ENCODE measurements around the gene SPDYE1. TPM values are rescaled to one million over a fixed set of nuclear protein-coding genes. Genes with fewer than 3 reads are reported as not detected.
A peak's percentile ranks its signal among the peaks of the same experiment; 100 is the strongest.
"Not testable (repeated sequence)": the region's sequence is repeated elsewhere in the genome, so short reads cannot be mapped to it uniquely, and the experiment has no call there.

The SPDYE1 gene
- total RNA-seq, 1 experiment from 2014 or later = not detected

DNA sequence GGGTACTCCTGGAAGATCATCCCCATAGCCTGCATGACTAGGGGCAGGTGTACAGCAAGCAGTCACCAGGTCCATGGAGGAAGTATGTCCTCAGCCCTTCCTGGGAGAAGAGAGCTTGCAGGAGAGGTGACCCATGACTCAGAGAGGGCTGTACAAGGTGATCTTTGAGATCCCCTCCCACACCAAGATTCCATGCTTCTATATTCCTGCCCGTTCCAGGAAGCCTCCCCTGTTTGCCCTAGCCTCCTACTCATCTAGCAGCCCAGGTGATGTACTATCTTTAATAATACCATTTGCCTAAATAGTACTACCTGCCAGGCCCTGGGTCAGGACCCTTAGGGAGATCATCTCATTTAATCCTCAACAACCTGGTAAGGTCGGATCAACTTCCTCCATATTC is 40.3 kb downstream of the SPDYE1 start:
- H3K4me1 ChIP-seq (ENCODE audit: insufficient read depth, low read length, poor library complexity, severe bottlenecking); BruUV-seq (replicated peaks); H3K27me3 ChIP-seq (replicated peaks; ENCODE audit: insufficient read depth, low read depth, low read length, poor library complexity); CTCF ChIA-PET; DNase-seq (ENCODE audit: low spot score); H3K4me3 ChIP-seq (ENCODE audit: low read depth, low read length, poor library complexity, severe bottlenecking); POLR2A ChIA-PET (ENCODE audit: low non-redundant PET); H3K36me3 ChIP-seq (ENCODE audit: insufficient read depth, low read length, poor library complexity, severe bottlenecking); H3K9me3 ChIP-seq (ENCODE audit: low read depth, low read length, poor library complexity, severe bottlenecking); intact Hi-C loops (cut with micrococcal nuclease; ENCODE audit: unreplicated experiment); H3K27ac ChIP-seq (ENCODE audit: low read depth, low read length, poor library complexity, severe bottlenecking): not testable (repeated sequence)

GRCh38 chr7:44038553-44038952 is 40.9 kb downstream of the SPDYE1 start:
- intact Hi-C loops (cut with micrococcal nuclease; ENCODE audit: unreplicated experiment); H3K4me1 ChIP-seq (ENCODE audit: insufficient read depth, low read length, poor library complexity, severe bottlenecking); BruUV-seq (replicated peaks); H3K36me3 ChIP-seq (ENCODE audit: insufficient read depth, low read length, poor library complexity, severe bottlenecking); POLR2A ChIA-PET (ENCODE audit: low non-redundant PET); H3K4me3 ChIP-seq (ENCODE audit: low read depth, low read length, poor library complexity, severe bottlenecking); H3K9me3 ChIP-seq (ENCODE audit: low read depth, low read length, poor library complexity, severe bottlenecking); DNase-seq (ENCODE audit: low spot score); H3K27ac ChIP-seq (ENCODE audit: low read depth, low read length, poor library complexity, severe bottlenecking); H3K27me3 ChIP-seq (replicated peaks; ENCODE audit: insufficient read depth, low read depth, low read length, poor library complexity); CTCF ChIA-PET: not testable (repeated sequence)

DNA sequence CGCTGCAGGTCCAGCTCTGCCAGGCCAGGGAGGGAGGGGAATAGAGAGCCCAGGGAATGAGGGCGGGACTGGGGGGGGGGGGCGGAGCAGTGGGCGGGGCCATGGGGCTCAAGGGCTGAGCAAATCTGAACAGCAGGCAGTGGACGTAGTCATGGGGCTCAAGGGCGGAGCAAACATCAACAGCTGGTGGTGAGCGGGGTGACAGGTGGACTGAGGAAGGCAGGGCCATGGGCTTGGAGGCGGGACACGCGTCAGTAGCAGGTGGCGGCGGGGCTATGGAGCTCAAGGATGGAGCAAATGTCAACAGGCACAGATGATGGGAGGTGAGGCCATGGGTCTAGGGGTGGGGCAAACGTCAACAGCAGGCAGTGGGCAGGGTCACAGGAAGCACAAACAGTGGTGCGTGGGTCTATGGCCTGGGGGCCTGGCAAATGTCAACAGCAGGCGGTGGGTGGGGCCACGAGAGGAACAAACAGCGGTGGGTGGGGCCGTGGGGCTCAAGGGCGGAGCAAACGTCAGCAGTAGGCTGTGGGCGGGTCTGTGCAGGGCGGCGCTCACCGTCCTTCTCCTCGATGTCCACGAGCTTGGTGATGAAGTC is 41.4 kb downstream of the SPDYE1 start:
- H3K27me3 ChIP-seq (replicated peaks; ENCODE audit: insufficient read depth, low read depth, low read length, poor library complexity); H3K9me3 ChIP-seq (ENCODE audit: low read depth, low read length, poor library complexity, severe bottlenecking); BruUV-seq (replicated peaks); H3K36me3 ChIP-seq (ENCODE audit: insufficient read depth, low read length, poor library complexity, severe bottlenecking); POLR2A ChIA-PET (ENCODE audit: low non-redundant PET); H3K27ac ChIP-seq (ENCODE audit: low read depth, low read length, poor library complexity, severe bottlenecking); H3K4me3 ChIP-seq (ENCODE audit: low read depth, low read length, poor library complexity, severe bottlenecking); intact Hi-C loops (cut with micrococcal nuclease; ENCODE audit: unreplicated experiment); H3K4me1 ChIP-seq (ENCODE audit: insufficient read depth, low read length, poor library complexity, severe bottlenecking); CTCF ChIA-PET: not testable (repeated sequence)
- peak; percentile 41 for DNase-seq (ENCODE audit: low spot score)

DNA sequence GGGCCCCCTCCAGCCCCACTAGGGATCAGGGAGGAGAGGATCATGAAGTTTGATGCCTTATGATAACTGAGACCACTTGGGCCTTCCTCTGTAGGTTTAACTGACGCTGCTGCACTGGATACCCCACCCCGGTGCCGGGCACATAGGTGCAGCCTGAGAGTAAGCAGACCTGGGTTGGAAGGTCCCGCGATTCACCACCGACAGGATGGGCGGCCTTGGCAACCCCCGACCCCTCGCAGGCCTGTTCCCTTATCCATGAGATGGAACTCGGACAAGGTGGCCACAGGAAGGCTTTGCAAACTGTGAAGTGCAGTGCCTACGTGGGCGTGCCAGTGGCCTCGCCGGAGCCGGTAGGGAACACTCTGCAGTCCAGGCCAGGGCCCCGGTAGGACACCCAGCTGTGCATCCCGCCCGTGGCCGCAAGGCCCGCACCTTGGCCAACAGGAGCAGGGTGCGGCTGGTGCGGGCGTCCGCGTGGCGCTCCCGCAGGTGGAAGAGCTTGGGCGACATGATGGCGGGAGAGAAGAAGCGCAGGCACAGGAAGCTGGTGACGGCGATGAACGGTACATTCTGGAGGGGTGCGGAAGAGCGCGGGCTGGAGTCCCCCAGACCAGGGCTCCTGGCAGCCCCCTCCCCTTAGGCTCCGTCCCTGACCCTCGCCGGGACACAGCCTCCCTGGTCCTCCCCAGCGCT is 42.2 kb downstream of the SPDYE1 start:
- POLR2A ChIA-PET (ENCODE audit: low non-redundant PET); H3K4me1 ChIP-seq (ENCODE audit: insufficient read depth, low read length, poor library complexity, severe bottlenecking); intact Hi-C loops (cut with micrococcal nuclease; ENCODE audit: unreplicated experiment); H3K9me3 ChIP-seq (ENCODE audit: low read depth, low read length, poor library complexity, severe bottlenecking); H3K4me3 ChIP-seq (ENCODE audit: low read depth, low read length, poor library complexity, severe bottlenecking); CTCF ChIA-PET; H3K36me3 ChIP-seq (ENCODE audit: insufficient read depth, low read length, poor library complexity, severe bottlenecking); DNase-seq (ENCODE audit: low spot score); H3K27ac ChIP-seq (ENCODE audit: low read depth, low read length, poor library complexity, severe bottlenecking); BruUV-seq (replicated peaks); H3K27me3 ChIP-seq (replicated peaks; ENCODE audit: insufficient read depth, low read depth, low read length, poor library complexity): not testable (repeated sequence)

- H3K27ac ChIP-seq (ENCODE audit: low read depth, low read length, poor library complexity, severe bottlenecking); DNase-seq (ENCODE audit: low spot score); H3K9me3 ChIP-seq (ENCODE audit: low read depth, low read length, poor library complexity, severe bottlenecking); CTCF ChIA-PET; H3K36me3 ChIP-seq (ENCODE audit: insufficient read depth, low read length, poor library complexity, severe bottlenecking); H3K27me3 ChIP-seq (replicated peaks; ENCODE audit: insufficient read depth, low read depth, low read length, poor library complexity); intact Hi-C loops (cut with micrococcal nuclease; ENCODE audit: unreplicated experiment); BruUV-seq (replicated peaks); H3K4me1 ChIP-seq (ENCODE audit: insufficient read depth, low read length, poor library complexity, severe bottlenecking); POLR2A ChIA-PET (ENCODE audit: low non-redundant PET); H3K4me3 ChIP-seq (ENCODE audit: low read depth, low read length, poor library complexity, severe bottlenecking): not testable (repeated sequence)
Observed at GRCh38 chr7:44040493-44040891, 42.8 kb downstream of the SPDYE1 start.

All from A673 (cell line).